Epithelial cell of esophagus (primary cell): ENCODE data around the gene TM9SF2.
A peak's percentile ranks its signal among the peaks of the same experiment; 100 is the strongest.

ENCODE experiments used
- DNase-seq: peaks from one replicate; pipeline ENCODE4 v3.0.0; 2010; ENCODE audit warnings: low read depth
- H3K4me3 ChIP-seq: 2 replicates; pipeline ENCODE4 v1.5.1; 2011; ENCODE audit warnings: mild to moderate bottlenecking, low read length, control low read depth
- CTCF ChIP-seq: IDR thresholded peaks from 2 replicates; pipeline ENCODE4 v1.5.1; 2011; ENCODE audit warnings: low read depth, mild to moderate bottlenecking, low read length, control low read depth, inconsistent platforms; ENCODE audit not compliant: insufficient read depth; ENCODE audit errors: missing control alignments

TM9SF2 gene

GRCh38 chr13:99589575-99589974, 88.3 kb downstream of the TM9SF2 start:
- TF ChIP-seq CTCF, result no peak
- no peak overlapping the region for H3K4me3 ChIP-seq
- DNase-seq, result no peak

GRCh38 chr13:99590519-99591011, 89.3 kb downstream of the TM9SF2 start:
- no peak overlapping the region for H3K4me3 ChIP-seq
- no peak for TF ChIP-seq CTCF
- DNase-seq, result peak; percentile 28

- no peak for TF ChIP-seq CTCF
- no peak for DNase-seq
- H3K4me3 ChIP-seq, result no peak overlapping the region
These were observed 94.9 kb downstream of the TM9SF2 start for GRCh38 chr13:99596180-99596579.

GRCh38 chr13:99600318-99600717, 99.0 kb downstream of the TM9SF2 start:
- no peak overlapping the region for H3K4me3 ChIP-seq
- TF ChIP-seq CTCF, result no peak
- no peak for DNase-seq

- no peak for TF ChIP-seq CTCF
- DNase-seq, result no peak
- no peak overlapping the region for H3K4me3 ChIP-seq
These were observed 100.3 kb downstream of the TM9SF2 start for GRCh38 chr13:99601535-99601934.

GRCh38 chr13:99604636-99605035, 103.4 kb downstream of the TM9SF2 start:
- H3K4me3 ChIP-seq, result no peak overlapping the region
- no peak for DNase-seq
- no peak for TF ChIP-seq CTCF

GRCh38 chr13:99605420-99606323, 104.4 kb downstream of the TM9SF2 start:
- peak; percentile 45 for DNase-seq
- H3K4me3 ChIP-seq, result peak overlapping the region; percentile 58
- peak; percentile 22 for TF ChIP-seq CTCF
